Thyroid gland (tissue), 4 donors: ENCODE measurements around the gene HOXA2.

Source experiments
- CTCF ChIP-seq, 6 experiments: fragments of 200-600 bp in 3 of 6; fragments of 450-650 bp in 3 of 6; sonication (generic) in 3 of 6; IDR thresholded peaks; one replicate each; pipeline ENCODE4 v1.5.1; 2016 to 2019; ENCODE audit warnings: antibody characterized with exemption in 6 of 6, mild to moderate bottlenecking in 2 of 6, inconsistent platforms in 1 of 6, moderate library complexity in 1 of 6
- POLR2A ChIP-seq, 2 donors: fragments of 450-650 bp; IDR thresholded peaks; one replicate each; pipeline ENCODE4 v1.6.1; 2017; ENCODE audit warnings: antibody characterized with exemption in 2 of 2, mild to moderate bottlenecking in 2 of 2, moderate library complexity in 1 of 2

GRCh38 chr7:27062946-27063345, 39.5 kb downstream of the HOXA2 start:
- TF ChIP-seq CTCF (IDR thresholded peaks at IDR 0.05) (no peak), POLR2A (IDR thresholded peaks at IDR 0.05) (no peak)
